Upper lobe of left lung (tissue), 6 donors: ENCODE data around the gene CAPZA3. TPM values are rescaled to one million over a fixed set of nuclear protein-coding genes. Genes with fewer than 3 reads are reported as not detected.

Experiments
- ATAC-seq, 2 donors: fragments of 200-7000 bp; cut with Tn5 transposase; one replicate each; pipeline ENCODE4 v1.9.1; 2022; ENCODE audit warnings: mild to moderate bottlenecking in 2 of 2, moderate library complexity in 2 of 2; ENCODE audit not compliant: low FRiP score in 2 of 2
- DNase-seq, 2 donors: peaks; one replicate each; pipeline ENCODE4 v3.0.0-alpha.2; 2019 to 2020
- H3K27ac ChIP-seq, 4 donors: fragments of 200-600 bp; sonication (generic); one replicate each; pipeline ENCODE4 v1.5.1; 2016 to 2019
- H3K27me3 ChIP-seq, 4 donors: fragments of 200-600 bp; sonication (generic); one replicate each; pipeline ENCODE4 v1.5.1; 2017 to 2019
- H3K36me3 ChIP-seq, 4 donors: fragments of 200-600 bp; sonication (generic); one replicate each; pipeline ENCODE4 v1.5.1; 2016 to 2019
- H3K4me1 ChIP-seq, 4 donors: fragments of 200-600 bp; sonication (generic); one replicate each; pipeline ENCODE4 v1.5.1; 2018 to 2019
- H3K4me3 ChIP-seq, 4 donors: fragments of 200-600 bp; sonication (generic); one replicate each; pipeline ENCODE4 v1.5.1; 2017 to 2019; ENCODE audit warnings: mild to moderate bottlenecking in 2 of 4, moderate library complexity in 1 of 4
- H3K9me3 ChIP-seq, 4 donors: fragments of 200-600 bp; sonication (generic); one replicate each; pipeline ENCODE4 v1.5.1; 2018 to 2019
- CTCF ChIP-seq, 6 experiments: fragments of 450-650 bp in 4 of 6; fragments of 200-600 bp in 2 of 6; sonication (generic) in 2 of 6; IDR thresholded peaks; one replicate each; pipeline ENCODE4 v1.5.1; 2016 to 2019; ENCODE audit warnings: antibody characterized with exemption in 6 of 6
- EP300 ChIP-seq, 4 donors: sonication (generic); formaldehyde crosslinking; IDR thresholded peaks; one replicate each; pipeline ENCODE4 v1.5.1; 2017; ENCODE audit warnings: antibody characterized with exemption in 4 of 4, control low read depth in 2 of 4
- POLR2A ChIP-seq, 4 donors: fragments of 450-650 bp; IDR thresholded peaks; one replicate each; pipeline ENCODE4 v1.5.1; 2016 to 2017; ENCODE audit warnings: antibody characterized with exemption in 4 of 4, mild to moderate bottlenecking in 2 of 4
- POLR2AphosphoS5 ChIP-seq, 2 donors: sonication (generic); formaldehyde crosslinking; IDR thresholded peaks; one replicate each; pipeline ENCODE4 v1.5.1; 2017; ENCODE audit warnings: antibody characterized with exemption in 2 of 2
- WGBS, 2 donors: methylation state at CpG; one replicate each; pipeline ENCODE4 v1.1.5; 2017 to 2018; 5-methylcytosine and 5-hydroxymethylcytosine counted together
- total RNA-seq, 6 donors: library from RNA; depleted of rRNA in 4 of 6; stranded (reverse); fragments of >200 nt in 4 of 6; gene quantifications; one replicate each; pipeline versions ENCODE4 v1.1.0 to v1.2.1, GENCODE V29; 2016 to 2021
- donor health status: DM: no; HTN: no; CAD: no; lungs with moderate emphysema.
- donor health status: DM: no; HTN: yes; CAD: no; lungs with severe emphysema.

CAPZA3 gene
- total RNA-seq, 6 donors from 2014 or later, result not detected

- H3K36me3 ChIP-seq, result no peaks in the 10 kb centered on the region
- H3K9me3 ChIP-seq, result no peaks in the 10 kb centered on the region
- no peaks in the 10 kb centered on the region for H3K4me1 ChIP-seq
- no peak overlapping the region for H3K4me3 ChIP-seq
- DNase-seq (no peak), ATAC-seq (no peak)
- TF ChIP-seq EP300 (IDR thresholded peaks at IDR 0.05) (no peak), POLR2A (IDR thresholded peaks at IDR 0.05) (no peak), CTCF (IDR thresholded peaks at IDR 0.05) (no peak), POLR2AphosphoS5 (IDR thresholded peaks at IDR 0.05) (no peak)
- no peak overlapping the region for H3K27ac ChIP-seq
- H3K27me3 ChIP-seq, result no peaks in the 10 kb centered on the region
Measured at GRCh38 chr12:18718462-18718861, 19.5 kb upstream of the CAPZA3 start.

- Histone ChIP-seq H3K4me3 (no peak overlapping the region), H3K27ac (no peak overlapping the region), H3K9me3 (no peaks in the 10 kb centered on the region), H3K36me3 (no peaks in the 10 kb centered on the region), H3K4me1 (no peaks in the 10 kb centered on the region), H3K27me3 (no peaks in the 10 kb centered on the region)
- ATAC-seq (no peak), DNase-seq (no peak)
- WGBS, 2 donors, result 85 to 92% methylated on average over 3 of the region's 3 CpGs
- no peak for TF ChIP-seq POLR2AphosphoS5 (IDR thresholded peaks at IDR 0.05)
Measured at GRCh38 chr12:18719922-18720510, 17.9 kb upstream of the CAPZA3 start.

GRCh38 chr12:18720690-18721089, 17.2 kb upstream of the CAPZA3 start:
- H3K9me3 ChIP-seq, result no peaks in the 10 kb centered on the region
- no peak for TF ChIP-seq EP300 (IDR thresholded peaks at IDR 0.05)
- no peaks in the 10 kb centered on the region for H3K36me3 ChIP-seq
- H3K4me1 ChIP-seq, result no peaks in the 10 kb centered on the region
- H3K4me3 ChIP-seq, result no peak overlapping the region
- no peaks in the 10 kb centered on the region for H3K27me3 ChIP-seq
- DNase-seq (no peak), ATAC-seq (no peak)
- H3K27ac ChIP-seq, result no peak overlapping the region

- Histone ChIP-seq H3K4me3 (no peak overlapping the region), H3K36me3 (no peaks in the 10 kb centered on the region), H3K4me1 (no peaks in the 10 kb centered on the region), H3K27ac (no peak overlapping the region), H3K9me3 (no peaks in the 10 kb centered on the region), H3K27me3 (no peaks in the 10 kb centered on the region)
- TF ChIP-seq POLR2AphosphoS5 (IDR thresholded peaks at IDR 0.05) (no peak), POLR2A (IDR thresholded peaks at IDR 0.05) (no peak), EP300 (IDR thresholded peaks at IDR 0.05) (no peak), CTCF (IDR thresholded peaks at IDR 0.05) (no peak)
- WGBS, 2 donors, result 84 to 87% methylated on average over 1 of the region's 1 CpG
- no peak for DNase-seq
- no peak for ATAC-seq
Measured at GRCh38 chr12:18721452-18721851, 16.5 kb upstream of the CAPZA3 start.

GRCh38 chr12:18723752-18724151, 14.2 kb upstream of the CAPZA3 start:
- H3K4me1 ChIP-seq, result no peaks in the 10 kb centered on the region
- H3K36me3 ChIP-seq, result no peaks in the 10 kb centered on the region
- H3K27ac ChIP-seq, result no peak overlapping the region
- no peak for TF ChIP-seq CTCF (IDR thresholded peaks at IDR 0.05)
- TF ChIP-seq POLR2AphosphoS5 (IDR thresholded peaks at IDR 0.05), result no peak
- peak in 1 of 4 donors; percentile 88 for TF ChIP-seq EP300 (IDR thresholded peaks at IDR 0.05)
- no peak for TF ChIP-seq POLR2A (IDR thresholded peaks at IDR 0.05)
- H3K4me3 ChIP-seq, result no peak overlapping the region
- DNase-seq, result peak in 1 of 2 donors; percentile 39
- H3K9me3 ChIP-seq, result no peaks in the 10 kb centered on the region
- no peaks in the 10 kb centered on the region for H3K27me3 ChIP-seq
- peak in 1 of 2 donors; percentile 43 for ATAC-seq
- WGBS, 2 donors, result 54 to 76% methylated on average over 2 of the region's 2 CpGs

GRCh38 chr12:18731156-18731555, 6.8 kb upstream of the CAPZA3 start:
- 71 to 72% methylated on average over 5 of the region's 5 CpGs for WGBS, 2 donors
- H3K4me3 ChIP-seq, result no peak overlapping the region
- H3K9me3 ChIP-seq, result peaks cover 0 to 10% (median 4%) of the 10 kb centered on the region in 4 donors
- H3K36me3 ChIP-seq, result no peaks in the 10 kb centered on the region
- no peaks in the 10 kb centered on the region for H3K27me3 ChIP-seq
- DNase-seq, result no peak
- H3K4me1 ChIP-seq, result no peaks in the 10 kb centered on the region
- H3K27ac ChIP-seq, result no peak overlapping the region
- TF ChIP-seq CTCF (IDR thresholded peaks at IDR 0.05) (no peak), POLR2A (IDR thresholded peaks at IDR 0.05) (no peak), EP300 (IDR thresholded peaks at IDR 0.05) (no peak), POLR2AphosphoS5 (IDR thresholded peaks at IDR 0.05) (no peak)
- ATAC-seq, result no peak
